HG03060 (cell line): ENCODE measurements around the gene SRRM3.
"Not testable (repeated sequence)": the region's sequence is repeated elsewhere in the genome, so short reads cannot be mapped to it uniquely, and the experiment has no call there.

Experiments
- ATAC-seq: cut with Tn5 transposase; IDR thresholded peaks from one replicate; pipeline ENCODE4 v1.9.1; 2021; ENCODE audit warnings: low read depth, moderate number of reproducible peaks; ENCODE audit not compliant: unreplicated experiment

Gene SRRM3

DNA sequence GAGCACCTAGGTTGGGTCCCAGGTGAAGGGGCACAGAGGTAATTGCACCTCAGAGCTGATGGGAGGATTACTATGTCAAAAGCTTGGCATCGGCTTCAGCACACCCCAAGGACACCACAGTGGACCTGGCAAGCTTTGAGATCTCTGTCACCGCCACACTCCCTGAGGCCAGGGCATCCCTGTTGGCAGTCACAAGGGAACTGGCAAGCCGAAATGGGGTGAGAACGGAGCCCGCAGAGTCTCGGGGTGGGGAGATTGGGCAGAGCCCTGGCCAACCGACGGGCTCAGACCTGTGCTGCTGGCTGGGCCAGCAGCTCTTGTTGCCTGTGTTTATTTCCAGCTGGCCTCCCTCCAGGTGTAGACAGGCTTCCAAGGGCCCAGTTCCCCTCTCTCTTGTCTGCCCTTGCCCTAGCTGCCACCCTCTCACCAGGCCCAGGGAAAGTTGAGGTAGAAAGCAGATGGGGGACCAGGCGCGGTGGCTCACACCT is 103.2 kb downstream of the SRRM3 start:
- no peak for ATAC-seq

DNA sequence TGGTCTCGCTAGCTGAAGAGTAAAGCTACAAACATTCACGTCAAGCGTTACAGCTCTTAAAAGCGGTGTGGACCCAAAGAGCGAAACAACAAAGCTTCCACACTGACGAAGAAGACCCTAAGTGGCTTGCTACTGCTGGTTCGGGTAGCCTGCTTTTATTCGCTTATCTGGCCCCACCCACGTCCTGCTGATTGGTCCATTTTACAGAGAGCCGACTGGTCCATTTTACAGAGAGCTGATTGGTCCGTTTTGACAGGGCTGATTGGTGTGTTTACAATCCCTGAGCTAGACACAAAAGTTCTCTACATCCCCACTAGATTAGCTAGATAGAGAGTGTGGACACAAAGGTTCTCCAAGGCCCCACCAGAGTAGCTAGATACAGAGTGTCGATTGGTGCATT is 107.2 kb downstream of the SRRM3 start:
- not testable (repeated sequence) for ATAC-seq

DNA sequence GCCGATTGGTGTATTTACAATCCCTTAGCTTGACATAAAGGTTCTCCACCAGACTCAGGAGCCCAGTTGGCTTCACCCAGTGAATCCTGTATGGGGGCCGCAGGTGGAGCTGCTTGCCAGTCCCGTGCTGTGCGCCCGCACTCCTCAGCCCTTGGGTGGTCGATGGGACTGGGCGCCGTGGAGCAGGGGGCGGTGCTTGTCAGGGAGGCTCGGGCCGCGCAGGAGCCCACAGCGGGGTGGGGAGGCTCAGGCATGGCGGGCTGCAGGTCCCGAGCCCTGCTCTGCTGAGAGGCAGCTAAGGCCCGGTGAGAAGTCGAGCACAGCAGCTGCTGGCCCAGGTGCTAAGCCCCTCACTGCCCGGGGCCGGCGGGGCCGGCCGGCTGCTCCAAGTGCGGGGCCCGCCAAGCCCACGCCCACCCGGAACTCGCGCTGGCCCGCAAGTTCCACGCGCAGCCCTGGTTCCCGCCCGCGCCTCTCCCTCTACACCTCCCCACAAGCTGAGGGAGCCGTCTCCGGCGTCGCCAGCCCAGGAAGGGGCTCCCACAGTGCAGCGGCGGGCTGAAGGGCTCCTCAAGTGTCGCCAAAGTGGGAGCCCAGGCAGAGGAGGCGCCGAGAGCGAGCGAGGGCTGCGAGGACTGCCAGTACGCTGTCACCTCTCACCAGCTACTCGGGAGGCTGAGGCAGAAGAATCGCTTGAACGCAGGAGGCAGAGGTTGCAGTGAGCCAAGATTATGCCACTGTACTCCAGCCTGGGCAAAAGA is 107.8 kb downstream of the SRRM3 start:
- not testable (repeated sequence) for ATAC-seq

DNA sequence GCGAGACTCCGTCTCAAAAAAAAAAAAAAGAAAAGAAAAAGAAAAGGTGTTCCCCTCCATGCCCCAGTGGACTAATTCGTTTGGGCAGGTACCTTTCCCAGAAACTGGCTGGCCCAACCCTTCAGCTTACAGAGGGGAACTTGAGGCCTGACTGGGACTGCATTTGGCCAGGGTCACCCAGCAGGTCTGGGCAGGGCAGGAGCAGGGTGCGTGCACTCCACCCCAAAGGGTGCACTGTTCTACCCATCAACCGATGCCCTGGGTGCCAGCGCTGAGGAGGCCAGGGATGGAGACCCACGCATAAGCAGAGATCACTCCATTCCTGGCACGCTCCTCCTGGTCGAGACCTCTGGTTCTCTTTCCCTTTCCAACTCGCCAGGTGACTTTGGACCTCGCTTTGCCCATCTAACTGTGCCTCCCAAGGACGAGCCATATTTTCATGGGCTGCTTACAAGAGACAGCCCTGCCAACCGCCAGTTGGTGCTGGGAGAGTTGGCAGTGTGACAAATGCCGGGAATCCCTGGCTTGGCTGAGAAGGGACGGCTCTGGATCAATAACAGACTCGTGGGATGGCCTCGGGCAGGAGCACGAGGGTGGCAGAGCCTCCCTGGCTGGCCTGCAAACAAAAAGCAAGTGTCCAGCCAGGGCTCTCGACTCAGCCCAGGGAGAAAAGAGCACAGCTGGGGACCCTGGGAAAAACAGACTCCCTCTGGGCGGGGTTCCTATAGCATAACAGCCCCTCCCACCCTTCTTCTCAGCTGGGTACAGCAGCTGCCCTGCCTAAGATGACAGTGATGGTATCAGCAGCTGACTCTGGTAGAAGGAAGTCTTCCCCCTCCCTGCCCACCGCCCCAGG is 108.6 kb downstream of the SRRM3 start:
- ATAC-seq = no peak

DNA sequence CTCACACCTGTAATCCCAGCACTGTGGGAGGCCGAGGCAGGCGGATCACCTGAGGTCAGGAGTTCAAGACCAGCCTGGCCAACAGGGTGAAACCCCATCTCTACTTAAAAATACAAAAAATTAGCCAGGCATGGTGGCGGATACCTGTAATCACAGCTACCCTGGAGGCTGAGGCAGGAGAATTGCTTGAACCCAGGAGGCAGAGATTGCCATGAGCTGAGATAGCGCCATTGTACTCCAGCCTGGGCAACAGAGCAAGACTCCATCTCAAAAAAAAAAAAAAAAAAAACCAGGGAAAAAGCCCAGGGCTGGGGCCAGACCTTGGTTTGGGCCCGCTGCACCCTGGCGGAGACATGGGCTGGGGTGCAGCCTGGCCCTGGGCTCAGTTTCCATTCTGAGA is 110.1 kb downstream of the SRRM3 start:
- not testable (repeated sequence) for ATAC-seq

DNA sequence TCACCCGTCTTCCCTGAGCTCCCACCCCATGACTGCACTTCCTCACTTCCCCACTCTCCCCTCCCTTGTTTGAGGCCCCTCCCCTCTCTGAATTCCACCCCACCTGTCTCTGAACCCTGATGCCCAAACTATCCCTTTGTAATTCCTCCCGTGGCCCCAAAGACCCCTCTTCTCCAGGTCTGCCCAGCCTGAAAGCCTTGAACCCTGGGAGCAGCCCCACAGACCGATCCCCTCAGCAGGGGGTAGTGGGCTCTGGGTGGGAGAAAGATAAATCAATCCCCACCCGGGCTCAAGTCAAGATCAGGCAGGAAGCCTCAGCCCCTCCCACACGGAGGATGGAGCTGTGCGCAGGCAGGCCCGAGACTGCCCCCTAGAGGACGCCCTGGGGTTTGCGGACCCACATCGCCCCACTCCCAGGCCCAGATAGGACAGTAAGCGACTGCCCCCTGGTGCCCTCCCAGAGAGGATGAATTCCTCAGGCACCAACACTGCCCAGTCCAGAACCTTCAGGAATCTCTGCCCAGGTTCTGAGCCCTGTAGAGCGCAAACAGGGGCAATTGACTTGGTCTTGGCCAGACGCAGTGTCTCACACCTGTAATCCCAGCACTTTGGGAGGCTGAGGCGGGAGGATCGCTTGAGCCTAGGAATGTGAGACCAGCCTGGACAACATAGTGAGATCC is 112.5 kb downstream of the SRRM3 start:
- no peak for ATAC-seq

DNA sequence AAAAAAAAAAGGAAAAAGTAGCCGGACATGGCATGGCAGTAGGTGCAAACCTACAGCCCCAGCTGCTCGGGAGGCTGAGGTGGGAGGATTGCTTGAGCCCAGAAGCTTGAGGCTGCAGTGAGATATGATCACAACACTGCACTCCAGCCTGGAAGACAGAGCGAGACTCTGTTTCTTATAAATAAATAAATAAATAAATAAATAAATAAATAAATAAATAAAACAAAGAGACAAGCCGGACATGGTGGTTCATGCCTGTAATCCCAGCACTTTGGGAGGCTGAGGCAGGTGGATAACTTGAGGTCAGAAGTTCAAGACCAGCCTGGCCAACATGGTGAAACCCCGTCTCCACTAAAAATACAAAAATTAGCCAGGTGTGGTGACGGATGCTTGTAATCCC is 113.0 kb downstream of the SRRM3 start:
- ATAC-seq = not testable (repeated sequence)

DNA sequence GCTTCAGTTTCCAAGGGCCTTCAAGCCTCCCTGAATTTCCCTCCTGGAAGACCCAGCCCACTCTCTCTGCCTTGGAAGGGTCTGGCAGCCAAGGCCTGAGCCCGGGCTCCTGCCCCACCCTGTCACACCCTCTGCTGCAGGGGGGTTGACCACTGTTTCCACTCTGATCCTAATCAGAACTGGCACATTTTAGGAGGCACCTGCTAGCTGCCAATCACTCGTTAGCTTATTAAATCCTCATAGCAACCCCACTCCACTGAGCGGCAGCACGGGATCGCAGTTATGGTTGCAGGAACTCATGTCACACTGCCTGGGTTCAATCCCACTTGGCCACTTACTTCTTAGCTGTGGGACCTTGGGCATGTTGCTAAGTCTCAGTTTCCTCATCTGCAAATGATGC is 113.7 kb downstream of the SRRM3 start:
- no peak for ATAC-seq

DNA sequence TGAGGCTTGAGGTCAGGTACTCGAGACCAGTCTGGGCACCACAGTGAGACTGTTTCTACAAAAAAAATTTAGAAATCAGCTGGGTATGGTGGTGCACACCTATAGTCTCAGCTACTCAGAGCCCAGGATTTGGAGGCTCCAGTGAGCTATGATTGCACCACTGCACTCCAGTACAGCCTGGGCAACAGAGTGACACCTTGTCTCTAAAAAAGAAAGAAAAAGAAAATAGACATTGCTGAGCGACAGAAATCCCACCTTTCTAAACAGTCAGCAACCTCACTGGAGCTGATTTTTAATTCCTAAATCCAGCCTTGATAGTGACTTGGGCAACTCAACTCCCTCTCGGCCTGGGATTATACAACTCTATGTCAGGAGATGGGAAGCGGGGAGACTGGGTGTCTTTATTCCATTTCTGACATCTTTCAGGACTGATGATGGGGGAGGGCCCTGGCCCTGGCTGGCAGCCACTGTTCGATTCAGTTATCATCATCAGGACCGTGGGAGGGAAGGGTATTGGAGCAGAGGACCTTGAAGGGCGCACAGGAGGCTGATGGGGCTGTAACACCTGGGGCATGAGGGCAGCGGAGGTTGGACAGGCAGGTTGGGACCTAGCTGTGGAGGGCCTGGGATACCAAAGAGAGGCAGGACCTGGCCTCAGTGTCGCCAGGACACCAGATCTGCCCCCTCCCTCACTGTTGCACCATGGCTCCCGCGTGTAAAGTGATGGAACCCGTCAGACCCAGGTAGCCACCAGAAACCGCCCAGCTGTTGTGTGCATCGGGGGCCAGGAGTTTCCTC is 115.5 kb downstream of the SRRM3 start:
- ATAC-seq = no peak

DNA sequence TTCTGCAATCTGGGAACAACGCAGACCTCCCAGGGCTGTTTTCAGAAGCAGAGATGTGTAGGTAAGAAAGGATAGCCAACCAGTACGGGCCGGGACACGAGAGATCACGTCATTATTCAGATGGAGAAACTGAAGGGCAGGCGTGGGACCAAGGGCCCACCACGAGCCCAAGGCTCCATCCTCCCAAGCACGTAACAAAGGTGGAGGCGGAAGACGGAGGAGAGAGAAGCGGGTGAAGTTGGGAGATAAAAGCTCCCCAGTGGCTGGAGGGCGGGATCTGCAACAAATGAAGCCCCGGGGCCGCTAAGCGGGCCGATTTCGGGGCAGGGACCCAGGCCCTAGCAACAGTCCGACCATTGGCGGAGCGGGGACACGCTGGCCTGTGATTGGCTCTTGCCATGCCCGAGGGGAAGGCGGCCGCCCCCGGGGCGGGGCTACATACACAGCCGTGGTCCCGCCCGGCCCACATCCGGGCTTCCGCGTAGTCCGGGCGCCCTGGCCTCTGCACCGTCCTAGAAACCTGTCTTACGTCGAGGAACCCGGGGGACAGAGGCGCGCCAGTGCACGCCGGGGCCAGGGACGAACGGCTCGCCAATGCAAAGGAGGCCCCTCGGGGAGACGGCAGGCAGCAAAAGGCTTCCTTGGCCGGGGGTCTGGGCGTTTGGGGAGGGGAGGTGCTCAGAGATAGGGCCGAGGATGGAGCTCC is 116.2 kb downstream of the SRRM3 start:
- peak; percentile 70 for ATAC-seq

DNA sequence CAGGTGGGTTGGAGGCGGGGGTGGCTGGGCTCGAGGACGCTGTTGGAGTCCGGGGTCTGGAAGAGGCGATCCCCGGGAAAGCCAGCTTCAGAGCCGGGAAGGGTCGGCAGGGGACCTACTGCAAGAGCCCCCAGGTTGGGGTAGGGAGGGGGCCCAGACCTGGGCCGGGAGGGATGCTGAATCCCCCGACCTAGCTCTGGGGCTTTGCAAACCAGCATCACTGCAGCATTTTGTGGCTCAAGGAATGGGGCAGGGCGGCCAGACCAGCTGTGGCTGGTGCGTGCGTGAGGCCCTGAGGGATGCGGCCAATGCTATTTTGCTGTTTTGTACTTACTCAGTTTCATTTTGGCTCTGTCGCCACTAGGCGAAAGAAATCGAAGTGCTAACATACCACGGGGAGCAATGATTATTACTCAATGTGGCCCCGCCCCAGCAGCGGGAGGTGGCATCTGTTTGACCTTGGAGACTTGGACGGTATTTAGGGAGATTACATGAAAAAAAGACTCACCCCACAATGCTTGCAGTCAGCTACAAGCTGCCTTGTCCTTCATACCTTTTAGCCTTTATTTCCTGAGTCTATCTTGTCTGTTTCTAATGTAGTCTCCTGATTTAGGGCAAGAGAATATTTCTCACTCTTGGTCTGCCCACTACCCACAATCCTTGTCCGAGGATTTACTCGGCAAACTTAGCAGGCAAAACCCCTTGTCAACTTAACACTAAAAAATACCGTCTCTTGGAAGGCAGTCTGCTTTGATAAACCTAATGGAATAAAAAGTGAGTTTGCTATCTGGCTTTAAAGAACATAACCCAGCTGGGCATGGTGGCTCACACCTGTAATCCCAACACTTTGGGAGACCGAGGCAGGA is 117.0 kb downstream of the SRRM3 start:
- peak; percentile 47 for ATAC-seq

DNA sequence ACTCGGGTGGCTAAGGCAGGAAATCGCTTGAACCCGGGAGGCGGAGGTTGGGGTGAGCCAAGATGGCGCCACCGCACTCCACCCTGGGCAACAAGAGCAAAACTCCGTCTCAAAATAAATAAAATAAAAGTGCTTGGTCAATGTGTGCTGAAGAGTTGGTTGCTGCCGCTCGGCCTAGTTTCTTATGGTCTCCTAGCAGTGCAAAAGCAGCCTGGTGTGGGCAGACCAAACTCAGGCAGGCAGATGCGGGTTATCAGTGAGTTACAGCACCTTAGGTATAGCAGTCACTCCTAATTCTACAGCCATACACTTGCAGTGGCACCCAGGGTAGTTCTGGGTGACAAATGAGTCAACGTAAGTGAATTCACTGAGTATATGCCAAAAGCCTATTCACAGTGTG is 123.4 kb downstream of the SRRM3 start:
- no peak for ATAC-seq

DNA sequence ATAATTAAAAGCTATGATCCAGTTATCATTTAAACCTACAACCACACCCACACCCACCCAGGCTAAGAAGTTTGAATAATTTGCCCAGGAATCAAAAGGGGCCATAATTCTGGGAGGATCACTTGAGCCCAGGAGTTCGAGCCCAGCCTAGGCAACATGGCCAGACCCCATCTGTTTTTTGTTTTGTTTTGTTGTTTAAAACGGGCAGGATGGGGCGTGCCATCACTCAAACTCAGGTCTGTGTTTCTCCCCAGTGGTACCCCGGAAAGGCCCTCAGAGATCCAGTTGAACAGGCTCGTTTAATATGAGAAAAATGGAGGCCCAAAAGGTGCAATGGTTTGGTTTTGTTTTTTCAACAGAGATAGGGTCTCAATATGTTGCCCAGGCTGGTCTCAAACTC is 124.1 kb downstream of the SRRM3 start:
- no peak for ATAC-seq

DNA sequence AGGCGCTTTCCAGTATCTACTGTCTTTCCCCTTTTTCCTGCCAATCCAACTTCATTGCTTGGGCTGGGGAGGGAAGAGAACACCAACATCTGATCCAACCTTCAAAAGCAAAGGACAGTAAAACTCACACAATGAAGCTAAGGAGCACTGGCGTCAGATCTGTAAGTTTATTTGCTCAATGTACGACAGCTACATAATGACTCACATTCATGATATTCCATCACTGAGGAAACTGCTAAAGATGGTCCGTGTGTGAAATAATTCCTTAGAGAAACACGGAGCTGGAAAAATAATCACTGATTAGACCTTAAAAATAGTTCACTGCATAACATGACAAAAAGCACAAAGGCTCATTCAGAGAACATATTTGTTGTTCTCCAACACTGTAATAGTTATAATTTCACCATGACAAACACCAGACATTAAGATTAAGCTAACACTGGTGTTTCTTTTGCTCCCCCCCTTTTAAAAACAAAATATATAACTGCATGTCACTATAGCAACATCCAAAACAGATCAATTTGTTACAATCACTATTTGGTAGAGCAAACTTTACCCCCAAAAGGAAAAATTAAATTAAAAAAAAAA is 125.0 kb downstream of the SRRM3 start:
- ATAC-seq = no peak

DNA sequence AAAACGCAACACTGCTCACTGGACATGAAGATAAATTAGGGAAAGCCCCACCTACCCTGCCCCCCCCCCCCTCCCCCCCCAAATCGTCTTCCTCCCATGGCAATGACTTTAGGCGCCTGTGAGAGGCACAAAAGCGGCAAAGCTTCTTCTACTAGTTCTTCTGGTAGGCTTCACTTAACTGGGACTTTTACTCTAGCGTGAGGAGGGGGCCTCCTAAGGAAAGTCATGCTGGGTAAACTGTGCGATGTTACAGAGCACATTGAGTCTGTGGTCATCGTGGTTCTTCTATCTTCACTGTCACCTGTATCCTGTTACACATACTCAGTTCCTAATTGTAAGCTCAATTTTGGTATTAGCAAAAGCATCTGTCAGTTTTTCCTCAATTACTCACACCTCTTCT is 125.9 kb downstream of the SRRM3 start:
- ATAC-seq = no peak

DNA sequence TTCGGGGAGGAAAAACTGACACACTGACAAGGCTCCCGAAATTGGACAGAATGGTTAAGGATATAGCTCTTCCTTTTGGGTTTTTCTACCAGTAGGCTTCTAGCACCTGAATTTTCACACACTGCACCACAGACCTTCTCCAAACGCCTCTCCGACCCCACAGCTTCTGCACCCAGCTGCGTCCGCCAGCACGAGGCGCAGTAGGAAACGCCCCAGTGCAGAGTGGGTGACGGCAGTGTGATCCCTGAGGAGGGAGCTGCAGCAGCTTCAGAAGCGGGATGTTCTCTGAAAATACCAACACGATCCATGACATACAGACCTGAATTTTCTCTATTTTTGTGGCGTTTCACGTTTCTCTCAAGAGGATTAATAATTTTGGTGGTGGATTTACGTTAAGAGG is 126.7 kb downstream of the SRRM3 start:
- no peak for ATAC-seq

DNA sequence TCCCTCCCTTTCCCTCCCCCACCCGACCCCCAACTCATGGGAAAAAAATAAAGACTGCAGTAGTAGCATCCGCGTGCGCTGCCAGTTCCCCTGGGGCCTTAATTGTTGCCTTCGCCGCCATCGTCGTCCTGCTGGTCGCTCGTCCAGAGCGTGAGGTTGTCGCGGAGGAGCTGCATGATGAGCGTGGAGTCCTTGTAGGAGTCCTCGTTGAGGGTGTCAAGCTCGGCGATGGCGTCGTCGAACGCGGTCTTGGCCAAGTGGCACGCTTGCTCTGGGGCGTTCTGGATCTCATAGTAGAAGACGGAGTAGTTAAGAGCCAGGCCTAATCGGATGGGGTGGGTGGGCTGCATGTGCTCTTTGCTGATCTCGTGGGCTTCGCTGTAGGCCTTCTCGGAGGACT is 127.8 kb downstream of the SRRM3 start:
- ATAC-seq = no peak

DNA sequence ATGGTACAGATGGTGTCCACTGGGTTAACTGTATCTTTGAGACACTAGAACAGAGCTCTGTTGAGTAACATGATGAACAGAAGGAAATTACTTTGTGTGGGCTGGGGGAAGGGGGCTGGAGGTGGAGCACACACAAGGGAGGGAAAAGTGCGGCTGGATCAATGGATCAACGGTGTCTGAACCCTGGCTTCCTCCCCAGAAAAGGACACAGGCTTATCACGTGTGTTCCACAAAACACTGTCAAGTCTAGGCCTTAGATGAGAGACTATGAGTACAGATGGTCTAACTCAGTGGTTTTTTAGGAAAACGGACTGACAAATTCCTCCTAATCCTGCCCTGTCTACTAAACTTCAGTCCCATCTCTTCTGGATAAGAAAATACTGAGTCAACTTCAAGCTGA is 128.6 kb downstream of the SRRM3 start:
- ATAC-seq = no peak
